ENCODE data around the gene FANCD2OS. TPM values are rescaled to one million over a fixed set of nuclear protein-coding genes. Genes with fewer than 3 reads are reported as not detected.
A peak's percentile ranks its signal among the peaks of the same experiment; 100 is the strongest.
"Not testable (repeated sequence)": the region's sequence is repeated elsewhere in the genome, so short reads cannot be mapped to it uniquely, and the experiment has no call there.

FANCD2OS gene
- polyA plus RNA-seq (ENCODE audit: insufficient read length in 4 of 4), result under 1 TPM in 1 of 4 donors, not detected in 3; 0.27 TPM

GRCh38 chr3:10108091-10108490 is at the start of gene FANCD2OS:
TSS of gene FANCD2OS (minus strand) at chr3:10108255. CDS start at chr3:10104774, 3,481 bp downstream.
- DNase-seq (ENCODE audit: low read depth in 4 of 4, low spot score in 2 of 4), result no peak

GRCh38 chr3:10157031-10157430 is 49.0 kb upstream of the FANCD2OS start:
- no peak for DNase-seq (ENCODE audit: low read depth in 4 of 4, low spot score in 2 of 4)

- no peak for DNase-seq (ENCODE audit: low read depth in 4 of 4, low spot score in 2 of 4)
Measured at GRCh38 chr3:10155658-10156057, 47.6 kb upstream of the FANCD2OS start.

GRCh38 chr3:10155123-10155472 is 47.0 kb upstream of the FANCD2OS start:
- no peak for DNase-seq (ENCODE audit: low read depth in 4 of 4, low spot score in 2 of 4)

GRCh38 chr3:10154335-10155122 is 46.5 kb upstream of the FANCD2OS start:
- no peak for DNase-seq (ENCODE audit: low read depth in 4 of 4, low spot score in 2 of 4)

GRCh38 chr3:10150987-10151386 is 42.9 kb upstream of the FANCD2OS start:
- no peak for DNase-seq (ENCODE audit: low read depth in 4 of 4, low spot score in 2 of 4)

- no peak for DNase-seq (ENCODE audit: low read depth in 4 of 4, low spot score in 2 of 4)
Measured at GRCh38 chr3:10149226-10149625, 41.2 kb upstream of the FANCD2OS start.

GRCh38 chr3:10145685-10146084 is 37.6 kb upstream of the FANCD2OS start:
- no peak for DNase-seq (ENCODE audit: low read depth in 4 of 4, low spot score in 2 of 4)

GRCh38 chr3:10142707-10143560 is 34.9 kb upstream of the FANCD2OS start:
- no peak for DNase-seq (ENCODE audit: low read depth in 4 of 4, low spot score in 2 of 4)

GRCh38 chr3:10140996-10141546 is 33.0 kb upstream of the FANCD2OS start:
- no peak for DNase-seq (ENCODE audit: low read depth in 4 of 4, low spot score in 2 of 4)

GRCh38 chr3:10137178-10137577 is 29.1 kb upstream of the FANCD2OS start:
- DNase-seq (ENCODE audit: low read depth in 4 of 4, low spot score in 2 of 4), result no peak

- no peak for DNase-seq (ENCODE audit: low read depth in 4 of 4, low spot score in 2 of 4)
Measured at GRCh38 chr3:10136426-10137005, 28.5 kb upstream of the FANCD2OS start.

GRCh38 chr3:10135872-10136271 is 27.8 kb upstream of the FANCD2OS start:
- not testable (repeated sequence) for DNase-seq (ENCODE audit: low read depth in 4 of 4, low spot score in 2 of 4)

GRCh38 chr3:10122724-10123123 is 14.7 kb upstream of the FANCD2OS start:
- no peak for DNase-seq (ENCODE audit: low read depth in 4 of 4, low spot score in 2 of 4)

- DNase-seq (ENCODE audit: low read depth in 4 of 4, low spot score in 2 of 4), result no peak
Measured at GRCh38 chr3:10121064-10121463, 13.0 kb upstream of the FANCD2OS start.

GRCh38 chr3:10119376-10119775 is 11.3 kb upstream of the FANCD2OS start:
- DNase-seq (ENCODE audit: low read depth in 4 of 4, low spot score in 2 of 4), result no peak

- DNase-seq (ENCODE audit: low read depth in 4 of 4, low spot score in 2 of 4), result no peak
Measured at GRCh38 chr3:10116928-10117327, 8.9 kb upstream of the FANCD2OS start.

- peak in 1 of 4 donors; percentile 0 for DNase-seq (ENCODE audit: low read depth in 4 of 4, low spot score in 2 of 4)
Measured at GRCh38 chr3:10116138-10116460, 8.0 kb upstream of the FANCD2OS start.

- peak; percentile 79 to 90 (median 86) for DNase-seq (ENCODE audit: low read depth in 4 of 4, low spot score in 2 of 4)
Measured at GRCh38 chr3:10115326-10116137, 7.5 kb upstream of the FANCD2OS start, which contains the start of gene BRK1. TSS of gene BRK1 (plus strand) at chr3:10115675. CDS start at chr3:10115702, 27 bp downstream.

- no peak for DNase-seq (ENCODE audit: low read depth in 4 of 4, low spot score in 2 of 4)
Measured at GRCh38 chr3:10106919-10107318, 1.1 kb downstream of the FANCD2OS start.
